GM12891 (cell line): ENCODE results near the gene CMSS1.

ENCODE experiments used
- PAX5 ChIP-seq: IDR thresholded peaks from 2 replicates; pipeline ENCODE4 v1.6.1; 2011; ENCODE audit warnings: low read length, moderate library complexity, mild to moderate bottlenecking; ENCODE audit not compliant: insufficient read depth, severe bottlenecking
- POLR2A ChIP-seq: IDR thresholded peaks from 2 replicates; pipeline ENCODE4 v1.6.1; 2011; ENCODE audit warnings: low read depth, low read length, control low read depth
- POLR2AphosphoS5 ChIP-seq: IDR thresholded peaks from 2 replicates; pipeline ENCODE4 v1.6.1; 2011; ENCODE audit warnings: low read depth, low read length, control low read depth

DNA sequence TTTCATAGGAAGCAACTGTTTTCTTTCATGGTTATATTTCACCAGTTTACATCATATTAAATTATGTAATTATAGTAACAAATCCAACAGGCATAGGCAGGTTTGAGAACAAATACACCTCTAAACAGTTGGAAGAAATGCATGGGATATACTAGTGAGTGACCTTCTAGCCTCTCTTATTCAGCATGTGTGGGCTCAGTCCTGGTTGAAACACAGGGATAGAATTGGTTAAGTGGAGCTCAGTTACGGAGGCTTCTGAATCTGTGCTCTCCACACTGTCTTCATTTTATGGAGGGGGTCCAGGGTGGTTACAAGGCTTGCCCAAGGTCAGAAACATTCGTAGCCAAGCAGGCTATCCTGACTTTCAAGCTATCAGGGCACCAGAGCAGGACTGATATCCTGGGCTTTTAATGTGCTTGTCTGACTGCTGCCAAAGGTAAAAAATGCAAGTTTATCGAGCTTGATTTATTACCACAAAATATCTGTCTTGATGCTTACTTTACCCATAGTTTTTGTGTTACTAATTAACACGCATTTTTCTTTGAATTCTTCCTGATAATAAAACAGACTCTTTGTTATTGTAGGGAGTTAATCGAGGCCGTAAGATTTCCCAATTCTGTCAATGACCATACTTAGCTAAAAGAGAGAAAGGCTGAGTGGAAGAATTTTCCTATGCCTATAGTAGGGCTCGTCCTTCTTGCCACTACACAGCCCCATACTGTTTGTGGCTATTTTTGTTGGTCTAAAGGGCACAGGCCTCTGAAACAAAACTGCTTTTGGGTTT is 207.1 kb downstream of the CMSS1 start:
- TF ChIP-seq POLR2A: no peak
- no peak for TF ChIP-seq PAX5
- no peak for TF ChIP-seq POLR2AphosphoS5
